Activated effector memory CD4-positive, alpha-beta T cell treated with Interleukin-2 at 50 U/mL for 16 hours (primary cell): ENCODE data around the gene RPRD1A.
"Not testable (repeated sequence)": the region's sequence is repeated elsewhere in the genome, so short reads cannot be mapped to it uniquely, and the experiment has no call there.

Source experiments
- DNase-seq: peaks from one replicate; pipeline ENCODE4 v3.0.0-alpha.2; 2020

The RPRD1A gene

GRCh38 chr18:36077764-36078163, 10.4 kb upstream of the RPRD1A start:
- not testable (repeated sequence) for DNase-seq

DNA sequence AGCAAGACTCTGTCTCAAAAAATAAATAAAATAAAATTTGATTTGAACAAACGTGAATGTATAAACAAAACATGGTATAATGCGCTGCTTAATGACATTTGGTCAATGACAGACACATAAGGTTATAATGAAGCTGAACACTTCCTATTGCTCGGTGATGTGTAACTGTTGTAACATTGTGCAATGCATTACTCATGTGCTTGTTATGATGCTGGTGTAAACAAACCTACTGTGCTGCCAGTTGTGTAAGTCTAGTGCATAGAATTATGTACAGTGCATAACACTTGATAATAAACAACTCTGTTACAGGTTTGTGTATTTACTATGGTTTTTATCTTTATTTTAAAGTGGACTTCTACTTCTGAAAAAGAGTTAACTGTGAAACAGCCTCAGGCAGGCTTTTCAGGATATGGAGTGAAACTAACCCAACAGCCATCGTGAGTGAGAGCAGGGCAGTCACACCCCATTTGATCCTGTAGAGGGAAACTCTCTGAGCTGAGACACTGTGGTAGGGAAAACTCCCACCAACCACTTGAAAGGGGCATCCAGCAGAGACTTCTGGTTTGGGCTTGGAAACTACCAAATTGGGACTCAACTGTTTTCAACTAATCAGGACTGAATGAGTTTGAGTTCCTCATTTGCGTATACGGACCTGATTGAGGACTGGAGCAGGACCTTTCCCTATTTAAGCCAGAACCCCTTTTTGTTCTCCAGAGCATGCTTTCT, 8.7 kb upstream of the RPRD1A start:
- no peak for DNase-seq

DNA sequence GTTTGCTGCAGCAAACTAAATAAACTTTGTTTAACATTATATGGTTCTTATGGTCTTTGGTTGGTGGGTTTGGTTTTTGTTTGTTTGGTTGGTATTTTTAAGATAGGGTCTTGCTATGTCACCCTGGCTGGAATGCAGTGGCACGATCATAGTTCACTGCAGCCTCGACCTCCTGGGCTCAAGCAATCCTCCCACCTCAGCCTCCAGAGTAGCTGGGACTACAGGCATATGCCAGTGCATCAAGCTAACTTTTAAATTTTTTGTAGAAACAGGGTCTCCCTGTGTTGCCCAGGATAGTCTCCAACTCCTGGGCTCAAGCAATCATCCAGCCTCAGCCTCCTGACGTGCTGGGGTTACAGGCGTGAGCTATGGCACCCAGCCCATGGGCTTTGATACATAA, 7.1 kb upstream of the RPRD1A start:
- no peak for DNase-seq

DNA sequence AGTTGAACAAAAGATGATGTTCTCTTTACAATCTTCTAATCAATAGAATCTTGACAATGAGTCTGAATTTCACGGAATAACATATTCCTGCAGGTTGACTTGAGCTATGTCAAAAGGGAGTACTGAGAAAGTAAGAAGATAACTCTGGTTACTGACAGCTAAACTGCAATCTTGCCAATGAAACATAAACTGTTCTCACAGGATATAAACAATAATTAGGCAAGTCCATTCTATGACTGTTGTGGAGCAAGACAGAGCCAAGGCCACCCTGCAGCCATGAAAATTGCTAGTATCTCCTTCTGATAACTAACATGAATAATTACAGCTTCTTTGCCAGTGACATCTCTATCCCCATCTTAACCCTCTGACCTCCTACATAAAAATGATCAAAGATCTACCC, 6.3 kb upstream of the RPRD1A start:
- DNase-seq: no peak

DNA sequence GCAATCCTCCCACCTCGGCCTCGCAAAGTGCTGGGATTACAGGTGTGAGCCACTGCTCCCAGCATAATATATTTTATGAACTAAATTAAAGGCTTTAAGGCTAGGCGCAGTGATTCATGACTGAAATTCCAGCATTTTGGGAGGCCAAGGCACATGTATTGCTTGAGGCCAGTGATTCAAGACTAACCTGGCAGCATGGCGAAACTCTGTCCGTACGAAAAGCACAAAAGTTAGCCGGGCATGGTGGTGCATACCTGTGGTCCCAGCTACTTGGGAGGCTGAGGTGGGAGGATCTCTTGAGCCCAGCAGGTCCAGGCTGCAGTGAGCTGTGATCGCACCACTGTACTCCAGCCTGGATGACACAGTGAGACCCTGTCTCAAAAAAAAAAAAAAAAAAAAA, 5.0 kb upstream of the RPRD1A start:
- DNase-seq: not testable (repeated sequence)

DNA sequence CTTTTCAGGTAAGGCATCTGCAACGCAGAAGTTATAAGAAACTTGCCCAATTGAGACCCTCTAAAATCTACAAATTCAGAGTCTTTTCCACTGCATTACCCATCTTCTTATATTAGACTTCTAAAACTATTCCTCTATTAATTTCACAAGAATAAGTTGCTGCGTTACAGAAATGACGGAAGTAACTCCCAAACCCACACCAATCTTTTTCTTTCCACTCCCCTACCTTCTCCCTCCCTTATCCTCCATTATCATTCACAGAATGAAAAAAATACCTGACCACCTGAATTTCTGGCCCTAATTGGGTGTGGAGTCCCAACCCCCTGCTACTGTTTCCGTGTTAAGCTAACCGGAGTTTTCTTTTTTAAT, 689 bp downstream of the RPRD1A start:
- no peak for DNase-seq

DNA sequence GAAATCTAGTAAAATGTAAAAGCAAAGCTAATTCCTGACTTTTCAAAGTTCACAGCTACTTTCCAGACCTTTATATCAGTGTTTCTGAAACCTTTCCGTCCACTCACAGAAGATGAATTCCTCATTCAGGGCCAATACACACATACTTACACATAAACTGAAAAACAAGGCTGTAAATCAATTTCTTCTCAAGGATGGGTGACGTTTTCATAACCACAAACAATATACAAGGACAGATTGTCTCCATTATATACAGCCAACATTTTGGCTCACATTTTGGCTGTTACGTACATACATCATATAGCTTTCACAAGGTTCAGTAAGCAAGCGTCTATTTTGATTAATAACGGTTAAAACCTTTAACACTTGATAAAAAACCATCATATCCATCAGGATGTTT, 1.4 kb downstream of the RPRD1A start:
- no peak for DNase-seq

GRCh38 chr18:36064809-36065079, 2.6 kb downstream of the RPRD1A start:
- not testable (repeated sequence) for DNase-seq

GRCh38 chr18:36064027-36064808, 3.1 kb downstream of the RPRD1A start:
- DNase-seq: no peak

DNA sequence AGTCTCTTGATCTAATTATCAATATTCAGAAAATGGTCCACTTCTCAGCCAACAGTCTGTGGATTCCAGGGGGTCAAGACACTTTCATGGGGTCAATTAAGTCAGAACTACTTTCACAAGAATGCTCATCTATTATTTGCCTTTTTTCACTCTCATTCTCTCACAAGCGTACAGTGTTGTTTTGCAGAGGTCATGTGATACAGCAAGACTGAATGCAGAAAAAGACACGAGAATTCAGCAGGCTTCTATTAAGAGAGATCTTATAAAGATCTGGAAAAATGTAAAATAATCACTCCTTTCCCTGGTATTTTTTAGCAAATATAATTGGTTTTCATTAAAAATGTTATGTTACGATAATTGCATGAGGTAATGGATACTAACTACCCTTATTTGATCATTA, 8.7 kb downstream of the RPRD1A start:
- no peak for DNase-seq

- DNase-seq: no peak
Observed at GRCh38 chr18:36051760-36052159, 15.6 kb downstream of the RPRD1A start.

GRCh38 chr18:36050479-36050878, 16.9 kb downstream of the RPRD1A start:
- DNase-seq: no peak

DNA sequence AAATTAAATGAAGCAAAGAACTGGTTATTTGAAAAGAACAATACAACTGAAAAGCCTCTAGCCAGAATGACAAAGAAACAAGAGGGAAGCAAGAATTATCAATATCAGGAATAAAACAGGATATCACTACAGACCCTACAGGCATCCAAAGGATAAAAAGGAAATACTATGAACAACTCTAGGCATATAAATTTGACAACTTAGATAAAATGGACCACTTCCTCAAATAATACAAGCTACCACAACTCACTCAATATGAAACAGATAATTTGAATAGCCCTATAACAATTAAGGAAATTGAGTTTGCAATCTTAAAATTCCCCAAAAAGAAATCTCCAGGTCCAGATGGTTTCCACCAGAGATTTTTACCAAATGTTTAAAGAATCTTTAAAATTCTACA, 19.8 kb downstream of the RPRD1A start:
- no peak for DNase-seq

DNA sequence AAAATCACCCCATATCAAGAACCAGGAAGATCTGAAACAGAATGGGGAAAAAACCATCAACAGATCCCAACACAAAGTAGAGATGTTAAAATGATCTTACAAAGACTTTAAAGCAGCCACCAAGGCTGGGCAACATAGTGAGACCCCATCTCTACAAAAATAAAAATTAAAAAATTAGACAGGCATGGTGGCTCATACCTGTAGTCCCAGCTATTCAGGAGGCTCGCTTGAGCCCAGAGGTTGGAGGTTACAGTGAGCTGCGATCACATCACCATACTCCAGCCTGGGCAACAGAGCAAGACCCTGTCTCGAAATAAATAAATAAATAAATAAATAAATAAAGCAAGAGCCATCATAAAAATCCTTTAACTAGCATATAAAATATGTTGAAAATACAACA, 20.5 kb downstream of the RPRD1A start:
- DNase-seq: no peak

DNA sequence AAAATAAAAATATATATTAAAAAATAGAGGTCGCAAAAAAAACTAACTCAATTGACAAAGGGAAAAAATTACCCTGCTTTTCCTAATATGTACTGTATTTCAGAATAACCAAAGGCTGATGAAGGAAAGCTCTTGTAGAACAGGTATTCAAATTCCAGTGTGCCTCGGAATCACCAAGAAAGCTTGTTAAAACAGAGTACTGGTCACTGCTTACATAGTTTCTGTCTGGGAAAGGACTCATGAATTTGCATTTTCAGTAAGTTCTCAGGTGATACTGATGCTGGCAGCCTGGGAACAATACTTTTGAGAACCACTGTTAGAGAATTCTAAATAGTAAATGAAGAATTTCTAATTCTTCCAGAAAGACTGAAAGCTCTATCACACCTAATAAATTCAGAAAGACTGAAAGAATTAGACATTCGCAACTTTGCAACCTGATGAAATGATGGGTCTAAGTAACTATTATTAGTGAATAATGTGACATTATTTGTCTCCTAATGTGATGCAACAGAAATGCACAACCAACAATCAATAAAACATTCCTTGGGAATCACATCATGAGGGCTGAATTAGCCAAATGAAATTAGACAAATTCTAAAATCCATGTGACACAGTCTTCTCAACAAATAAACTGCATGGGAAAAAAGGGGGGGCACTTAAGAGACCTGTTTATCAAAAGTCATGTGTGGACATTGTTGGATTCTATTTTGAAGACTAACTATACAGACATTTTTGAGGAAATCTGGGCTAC, 21.9 kb downstream of the RPRD1A start:
- DNase-seq: no peak

DNA sequence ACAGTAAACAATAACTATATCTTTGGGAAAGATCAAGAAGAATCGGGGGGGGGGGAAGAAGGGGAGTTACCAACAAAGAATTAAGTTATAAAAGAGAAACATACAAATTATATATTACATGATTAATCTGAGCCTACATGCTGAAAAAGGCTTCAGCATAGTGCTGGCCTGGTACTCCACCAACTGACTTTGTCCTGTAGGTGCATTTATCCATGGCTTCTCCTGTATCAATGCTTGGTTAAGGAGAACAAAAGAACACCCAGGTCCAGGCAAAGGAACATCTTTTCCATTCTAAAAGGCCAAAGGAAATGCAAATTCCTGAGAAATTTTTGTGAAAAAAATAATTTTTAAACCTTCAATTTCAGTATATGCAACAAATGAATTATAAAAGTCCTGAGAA, 24.2 kb downstream of the RPRD1A start:
- no peak for DNase-seq

DNA sequence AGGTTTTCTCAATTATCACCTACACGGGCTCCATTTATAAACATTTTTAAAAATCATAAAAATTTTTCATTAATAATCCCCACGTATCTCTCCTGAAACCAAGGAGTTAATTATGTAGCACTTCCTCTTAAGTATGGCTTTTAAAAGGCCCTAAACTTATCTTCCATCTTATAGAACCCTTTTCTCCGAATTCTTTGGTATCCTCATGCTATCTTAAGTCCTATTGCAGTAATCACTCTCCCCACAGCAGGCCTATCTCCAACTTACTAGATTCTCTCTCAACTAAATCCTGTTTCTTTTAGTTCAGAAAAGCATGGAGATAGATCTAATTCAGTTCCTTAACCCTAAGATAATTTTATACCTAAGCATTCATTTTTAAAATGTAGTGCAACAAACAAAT, 26.2 kb downstream of the RPRD1A start:
- no peak for DNase-seq

DNA sequence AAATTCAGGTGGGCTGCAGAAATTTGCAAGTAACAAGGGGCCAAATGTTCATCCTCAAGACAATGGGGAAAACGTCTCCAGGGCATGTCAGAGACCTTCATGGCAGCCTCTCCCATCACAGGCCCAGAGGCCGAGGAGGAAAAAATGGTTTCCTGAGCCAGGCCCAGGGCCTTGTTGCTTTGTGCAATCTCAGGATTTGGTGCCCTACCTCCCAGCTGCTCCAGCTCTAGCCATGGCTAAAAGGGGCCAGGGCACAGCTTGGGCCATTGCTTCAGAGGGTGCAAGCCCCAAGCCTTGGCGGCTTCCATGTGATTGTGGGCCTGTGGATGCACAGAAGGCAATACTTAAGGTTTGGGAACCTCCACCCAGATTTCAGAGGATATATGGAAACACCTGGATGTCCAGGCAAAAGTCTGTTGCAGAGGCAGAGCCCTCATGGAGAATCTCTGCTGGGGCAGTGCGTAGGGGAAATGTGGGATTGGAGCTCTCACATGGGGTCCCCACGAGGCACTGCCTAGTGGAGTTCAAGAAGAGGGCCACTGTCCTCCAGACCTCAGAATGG, 29.2 kb downstream of the RPRD1A start:
- DNase-seq: no peak

- no peak for DNase-seq
Observed at GRCh38 chr18:36035253-36035652, 32.1 kb downstream of the RPRD1A start.

DNA sequence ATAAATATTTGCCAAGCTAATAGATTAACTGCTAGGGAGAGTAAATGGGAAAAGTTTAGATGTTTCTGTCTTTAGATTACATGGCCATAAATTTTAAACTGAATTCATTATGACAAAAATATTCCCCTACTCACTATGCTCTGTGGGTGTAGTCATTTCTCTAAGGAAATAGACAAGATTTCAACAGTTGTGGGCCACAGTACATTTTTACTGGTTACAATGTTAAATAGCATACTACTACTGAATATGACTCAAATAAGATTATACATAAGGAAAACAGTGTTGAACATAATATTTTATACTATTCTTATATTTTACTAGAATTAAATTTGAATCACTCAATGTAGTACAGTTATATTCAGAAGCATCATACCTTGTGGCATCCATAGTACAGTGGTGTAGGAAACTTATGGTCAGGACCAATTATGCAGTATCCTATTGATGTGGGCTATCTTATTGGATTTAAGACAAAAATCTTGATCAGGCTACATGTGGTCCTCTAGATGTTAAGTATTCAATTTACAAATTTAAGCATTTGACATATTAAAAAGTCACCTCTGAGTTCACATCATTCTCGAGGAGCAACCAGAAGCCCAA, 33.0 kb downstream of the RPRD1A start:
- no peak for DNase-seq

DNA sequence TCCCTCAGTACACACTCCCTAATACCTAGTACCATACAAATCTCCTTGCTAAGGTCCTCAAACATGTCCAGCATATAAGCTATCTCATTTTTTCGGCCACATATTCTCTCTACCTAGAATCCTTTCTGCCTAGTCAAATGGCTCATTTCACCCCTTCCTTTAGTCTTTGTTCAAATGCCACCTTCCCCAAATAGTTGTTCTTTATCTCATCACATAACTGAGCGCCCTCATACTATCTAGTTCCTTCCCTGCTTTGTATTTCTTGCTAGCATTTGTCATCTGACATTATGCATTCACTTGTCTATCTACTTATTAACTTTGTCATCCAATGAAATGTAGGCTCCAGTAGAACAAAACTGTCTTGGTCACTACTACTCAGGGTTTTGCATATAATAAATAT, 35.5 kb downstream of the RPRD1A start:
- DNase-seq: no peak

- DNase-seq: no peak
Observed at GRCh38 chr18:36031407-36031806, 36.0 kb downstream of the RPRD1A start.

GRCh38 chr18:36028859-36029258, 38.5 kb downstream of the RPRD1A start:
- DNase-seq: no peak

GRCh38 chr18:36025025-36025424, 42.3 kb downstream of the RPRD1A start:
- DNase-seq: no peak
